HCT116 (cell line): Measurements from ENCODE around the gene MRPS35.

Source experiments
- JUND ChIP-seq: IDR thresholded peaks from 2 replicates; pipeline ENCODE4 v1.6.1; 2012
- RAD21 ChIP-seq: IDR thresholded peaks from 2 replicates; pipeline ENCODE4 v1.6.1; 2012; ENCODE audit warnings: low read depth, mild to moderate bottlenecking
- YY1 ChIP-seq: IDR thresholded peaks from 2 replicates; pipeline ENCODE4 v1.6.1; 2011; ENCODE audit warnings: low read length, low read depth, moderate library complexity, mild to moderate bottlenecking; ENCODE audit not compliant: insufficient replicate concordance; ENCODE audit errors: extremely low read depth
- ZNF274 ChIP-seq: fragments of 200-500 bp; sonication (Bioruptor generic); IDR thresholded peaks from 2 replicates; pipeline ENCODE4 v1.6.1; 2014; ENCODE audit warnings: mild to moderate bottlenecking, low read depth, low read length, inconsistent platforms
- TF ChIP-seq, protein P1 (sequence below), 3 experiments: fragments of 200-600 bp in 1 of 3; sonication (generic) in 1 of 3; IDR thresholded peaks in 2 of 3; conservative IDR thresholded peaks in 1 of 3; 2 replicates each; pipeline ENCODE4 v1.5.1; 2012 to 2017; ENCODE audit warnings: low read depth in 2 of 3, low read length in 2 of 3, antibody characterized with exemption in 1 of 3, borderline replicate concordance in 1 of 3, control low read depth in 1 of 3, mild to moderate bottlenecking in 1 of 3, mixed read lengths in 1 of 3, mixed run types in 1 of 3, moderate library complexity in 1 of 3; ENCODE audit not compliant: insufficient read depth in 1 of 3

DNA sequence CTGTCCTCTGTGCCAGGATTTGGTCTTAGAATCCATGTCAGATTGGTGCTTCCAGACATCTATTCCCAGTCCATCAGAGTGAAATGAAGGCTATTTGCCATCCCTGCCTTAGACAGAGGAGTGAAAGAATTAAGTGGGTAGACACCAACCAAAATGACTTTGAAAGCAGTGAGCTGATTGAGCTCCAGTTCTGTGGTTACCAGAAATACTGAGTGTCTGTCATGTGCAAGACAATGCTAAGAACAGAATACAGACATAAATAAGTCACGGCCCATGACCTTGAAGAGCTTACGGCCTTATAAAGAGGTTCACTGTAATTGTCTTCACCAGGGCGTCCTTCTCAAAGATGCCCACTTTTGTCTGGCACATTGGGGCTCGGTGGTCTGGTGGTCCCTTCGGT lies 91.0 kb downstream of the MRPS35 start:
- TF ChIP-seq, protein P1, sequence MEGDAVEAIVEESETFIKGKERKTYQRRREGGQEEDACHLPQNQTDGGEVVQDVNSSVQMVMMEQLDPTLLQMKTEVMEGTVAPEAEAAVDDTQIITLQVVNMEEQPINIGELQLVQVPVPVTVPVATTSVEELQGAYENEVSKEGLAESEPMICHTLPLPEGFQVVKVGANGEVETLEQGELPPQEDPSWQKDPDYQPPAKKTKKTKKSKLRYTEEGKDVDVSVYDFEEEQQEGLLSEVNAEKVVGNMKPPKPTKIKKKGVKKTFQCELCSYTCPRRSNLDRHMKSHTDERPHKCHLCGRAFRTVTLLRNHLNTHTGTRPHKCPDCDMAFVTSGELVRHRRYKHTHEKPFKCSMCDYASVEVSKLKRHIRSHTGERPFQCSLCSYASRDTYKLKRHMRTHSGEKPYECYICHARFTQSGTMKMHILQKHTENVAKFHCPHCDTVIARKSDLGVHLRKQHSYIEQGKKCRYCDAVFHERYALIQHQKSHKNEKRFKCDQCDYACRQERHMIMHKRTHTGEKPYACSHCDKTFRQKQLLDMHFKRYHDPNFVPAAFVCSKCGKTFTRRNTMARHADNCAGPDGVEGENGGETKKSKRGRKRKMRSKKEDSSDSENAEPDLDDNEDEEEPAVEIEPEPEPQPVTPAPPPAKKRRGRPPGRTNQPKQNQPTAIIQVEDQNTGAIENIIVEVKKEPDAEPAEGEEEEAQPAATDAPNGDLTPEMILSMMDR (IDR thresholded peaks at IDR 0.05 in 2 of 3, conservative IDR thresholded peaks at IDR 0.05 in 1 of 3; ENCODE audit: borderline replicate concordance in 1 of 3, insufficient read depth in 1 of 3, low read depth in 2 of 3, low read length in 2 of 3): no peak
- TF ChIP-seq RAD21 (no peak), JUND (no peak), YY1 (no peak), ZNF274 (no peak)
